Ectodermal cell (in vitro differentiated cells): ENCODE measurements around the gene TRMT61B.
A peak's percentile ranks its signal among the peaks of the same experiment; 100 is the strongest.

Experiments
- H3K27ac ChIP-seq: 2 replicates; pipeline ENCODE4 v1.7.0; 2013; ENCODE audit warnings: mild to moderate bottlenecking, low read depth, low read length; ENCODE audit not compliant: insufficient read depth, poor library complexity, severe bottlenecking
- H3K27me3 ChIP-seq: 2 replicates; pipeline ENCODE4 v1.7.0; 2013; ENCODE audit warnings: mild to moderate bottlenecking, low read length; ENCODE audit not compliant: insufficient read depth, control insufficient read depth, poor library complexity, severe bottlenecking
- H3K36me3 ChIP-seq: one replicate; pipeline ENCODE4 v1.7.0; 2013; ENCODE audit warnings: low read length; ENCODE audit not compliant: control insufficient read depth, insufficient read depth
- H3K4me1 ChIP-seq: one replicate; pipeline ENCODE4 v1.7.0; 2013; ENCODE audit warnings: low read length; ENCODE audit not compliant: control insufficient read depth, insufficient read depth
- H3K4me3 ChIP-seq: 2 replicates; pipeline ENCODE4 v1.7.0; 2013; ENCODE audit warnings: low read depth, low read length, control low read depth; ENCODE audit not compliant: insufficient read depth
- H3K9me3 ChIP-seq: 2 replicates; pipeline ENCODE4 v1.7.0; 2013; ENCODE audit warnings: mild to moderate bottlenecking, low read length, moderate library complexity; ENCODE audit not compliant: control insufficient read depth
- WGBS, 2 experiments: methylation state at CpG; one replicate each; pipeline ENCODE4 v1.1.7; 2013; ENCODE audit warnings: missing lambda C conversion rate in 2 of 2; 5-methylcytosine and 5-hydroxymethylcytosine counted together

The TRMT61B gene

GRCh38 chr2:28821295-28821958, 48.7 kb downstream of the TRMT61B start:
- Histone ChIP-seq H3K27ac (no peak overlapping the region), H3K4me3 (no peak overlapping the region), H3K36me3 (no peaks in the 10 kb centered on the region), H3K9me3 (no peaks in the 10 kb centered on the region), H3K27me3 (no peaks in the 10 kb centered on the region), H3K4me1 (no peaks in the 10 kb centered on the region)
- 14 to 16% methylated on average over 7 of the region's 8 CpGs for WGBS, 2 experiments

GRCh38 chr2:28818053-28818452, 52.1 kb downstream of the TRMT61B start:
- Histone ChIP-seq H3K9me3 (no peaks in the 10 kb centered on the region), H3K27ac (no peak overlapping the region), H3K4me3 (no peak overlapping the region), H3K4me1 (no peaks in the 10 kb centered on the region), H3K27me3 (no peaks in the 10 kb centered on the region), H3K36me3 (no peaks in the 10 kb centered on the region)
- 89 to 93% methylated on average over 2 to 3 of the region's 3 CpGs for WGBS, 2 experiments

DNA sequence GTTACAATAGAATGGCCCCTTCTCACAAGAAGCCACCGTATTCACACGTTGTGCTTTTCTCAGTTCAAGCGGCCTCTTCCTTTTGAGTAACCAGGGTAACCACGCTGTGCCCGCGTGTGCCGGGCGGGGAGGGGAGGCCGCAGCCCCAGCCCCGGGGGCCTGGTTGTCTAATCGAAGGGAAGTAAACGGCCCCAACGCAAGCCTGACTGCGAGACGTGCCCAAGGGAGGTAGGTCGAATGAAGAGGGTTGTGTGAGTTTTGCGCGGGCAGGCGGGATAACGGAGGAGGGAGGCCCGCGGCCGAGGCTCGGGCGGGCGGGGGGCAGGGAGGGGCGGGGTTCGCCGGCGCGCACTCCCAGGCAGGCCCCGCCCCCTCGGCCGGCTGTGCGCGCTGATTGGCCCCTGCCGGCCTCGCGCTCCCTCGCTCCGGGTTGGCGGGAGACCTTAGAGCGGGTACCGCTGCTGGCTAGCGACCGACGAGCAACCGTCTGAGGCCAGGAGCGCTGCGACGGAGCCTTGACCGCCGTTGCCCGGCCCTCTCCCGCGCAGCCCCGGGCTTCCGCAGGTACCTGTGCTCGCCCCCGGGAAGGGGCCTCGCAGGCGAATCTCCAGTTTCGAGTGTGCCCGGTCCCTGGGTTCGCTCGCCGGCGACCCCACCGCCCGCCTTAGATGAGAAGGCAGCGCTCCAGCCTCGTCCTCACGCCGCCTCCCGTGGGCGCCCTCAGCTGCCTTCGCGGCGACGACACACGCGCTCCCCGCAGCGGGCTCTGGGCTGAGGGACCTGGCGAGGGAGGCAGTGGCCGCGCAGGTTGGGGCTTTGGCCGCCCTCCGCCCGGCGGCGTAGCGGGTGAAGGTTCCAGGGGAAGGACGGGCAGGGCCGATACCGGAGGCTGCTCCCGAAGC, 59.5 kb downstream of the TRMT61B start, which contains the start of gene SPDYA:
SPDYA (plus strand) TSS at position 451 of the 902 bp plus-strand sequence. CDS start 5,181 bp downstream, outside the sequence.
- peaks cover 13% of the 10 kb centered on the region for H3K27me3 ChIP-seq
- H3K4me3 ChIP-seq: peak within 1 kb of the TSS; percentile 45
- no peaks in the 10 kb centered on the region for H3K9me3 ChIP-seq
- H3K36me3 ChIP-seq: no peaks in the 10 kb centered on the region
- H3K27ac ChIP-seq: peak within 1 kb of the TSS; percentile 61
- WGBS, 2 experiments: 19% methylated on average over 97 of the region's 97 CpGs
- H3K4me1 ChIP-seq: no peaks in the 10 kb centered on the region

GRCh38 chr2:28809927-28810326, 60.2 kb downstream of the TRMT61B start:
- Histone ChIP-seq H3K36me3 (no peaks in the 10 kb centered on the region), H3K4me3 (no peak overlapping the region), H3K27ac (no peak overlapping the region), H3K4me1 (no peaks in the 10 kb centered on the region), H3K9me3 (no peaks in the 10 kb centered on the region), H3K27me3 (peaks cover 13% of the 10 kb centered on the region)
- WGBS, 2 experiments: 78 to 81% methylated on average over 10 of the region's 10 CpGs

GRCh38 chr2:28802975-28803429, 67.1 kb downstream of the TRMT61B start:
- Histone ChIP-seq H3K4me1 (no peaks in the 10 kb centered on the region), H3K27ac (no peak overlapping the region), H3K36me3 (no peaks in the 10 kb centered on the region), H3K9me3 (no peaks in the 10 kb centered on the region), H3K4me3 (no peak overlapping the region), H3K27me3 (no peaks in the 10 kb centered on the region)
- 89 to 99% methylated on average over 2 to 4 of the region's 4 CpGs for WGBS, 2 experiments

- no peak overlapping the region for H3K4me3 ChIP-seq
- no peak overlapping the region for H3K27ac ChIP-seq
- no peaks in the 10 kb centered on the region for H3K9me3 ChIP-seq
- no peaks in the 10 kb centered on the region for H3K36me3 ChIP-seq
- no peaks in the 10 kb centered on the region for H3K27me3 ChIP-seq
- H3K4me1 ChIP-seq: no peaks in the 10 kb centered on the region
- 87 to 94% methylated on average over 3 of the region's 3 CpGs for WGBS, 2 experiments
These were observed 68.4 kb downstream of the TRMT61B start for GRCh38 chr2:28801726-28802125.
